Neural cell (in vitro differentiated cells): ENCODE data around the gene GPC3.

Source experiments
- EZH2 ChIP-seq: fragments of 200-600, 300-800 bp; shearing (Covaris generic), sonication (generic); IDR thresholded peaks from 2 replicates; pipeline ENCODE4 v1.6.1; 2014; ENCODE audit warnings: antibody characterized with exemption, low read length, borderline replicate concordance, mild to moderate bottlenecking; ENCODE audit not compliant: insufficient read depth, poor library complexity, severe bottlenecking
- TF ChIP-seq, protein P1 (sequence below): fragments of 450-650 bp; IDR thresholded peaks from 2 replicates; pipeline ENCODE4 v1.5.1; 2014; ENCODE audit warnings: antibody characterized with exemption, mild to moderate bottlenecking, moderate library complexity; ENCODE audit not compliant: poor library complexity, severe bottlenecking

DNA sequence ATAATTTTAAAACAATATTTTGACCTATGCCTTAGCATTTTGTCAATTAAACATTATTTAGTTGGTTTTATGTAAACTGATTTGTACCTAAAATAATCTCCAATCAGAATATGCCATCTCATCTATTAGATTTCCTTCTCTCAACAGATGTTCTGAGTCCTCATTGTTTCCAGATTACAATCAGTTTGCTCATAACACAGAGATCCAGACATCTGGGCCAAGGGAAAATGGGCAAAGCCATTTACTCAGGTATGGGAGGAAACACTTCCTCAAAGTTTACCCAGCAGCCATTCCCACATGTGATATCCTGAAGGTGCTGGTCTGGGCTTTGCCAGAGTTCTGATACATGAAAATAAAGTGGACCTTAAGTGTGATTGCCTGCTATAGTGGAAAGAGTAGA, 352.2 kb downstream of the GPC3 start:
- TF ChIP-seq, protein P1, sequence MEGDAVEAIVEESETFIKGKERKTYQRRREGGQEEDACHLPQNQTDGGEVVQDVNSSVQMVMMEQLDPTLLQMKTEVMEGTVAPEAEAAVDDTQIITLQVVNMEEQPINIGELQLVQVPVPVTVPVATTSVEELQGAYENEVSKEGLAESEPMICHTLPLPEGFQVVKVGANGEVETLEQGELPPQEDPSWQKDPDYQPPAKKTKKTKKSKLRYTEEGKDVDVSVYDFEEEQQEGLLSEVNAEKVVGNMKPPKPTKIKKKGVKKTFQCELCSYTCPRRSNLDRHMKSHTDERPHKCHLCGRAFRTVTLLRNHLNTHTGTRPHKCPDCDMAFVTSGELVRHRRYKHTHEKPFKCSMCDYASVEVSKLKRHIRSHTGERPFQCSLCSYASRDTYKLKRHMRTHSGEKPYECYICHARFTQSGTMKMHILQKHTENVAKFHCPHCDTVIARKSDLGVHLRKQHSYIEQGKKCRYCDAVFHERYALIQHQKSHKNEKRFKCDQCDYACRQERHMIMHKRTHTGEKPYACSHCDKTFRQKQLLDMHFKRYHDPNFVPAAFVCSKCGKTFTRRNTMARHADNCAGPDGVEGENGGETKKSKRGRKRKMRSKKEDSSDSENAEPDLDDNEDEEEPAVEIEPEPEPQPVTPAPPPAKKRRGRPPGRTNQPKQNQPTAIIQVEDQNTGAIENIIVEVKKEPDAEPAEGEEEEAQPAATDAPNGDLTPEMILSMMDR, result no peak
- no peak for TF ChIP-seq EZH2
